ENCODE measurements around the gene RNMT.
"Not testable (repeated sequence)": the region's sequence is repeated elsewhere in the genome, so short reads cannot be mapped to it uniquely, and the experiment has no call there.

The RNMT gene

GRCh38 chr18:13726232-13726971 lies at the start of gene RNMT, which contains the start of gene FAM210A:
Gene RNMT (plus strand): TSS chr18:13726673. CDS start chr18:13731518, 4,845 bp downstream.
Gene FAM210A (minus strand): TSS chr18:13726558. CDS start chr18:13682077, 44,481 bp downstream.
- DNase-seq: peak; percentile 96

- not testable (repeated sequence) for DNase-seq
These were observed 49.1 kb upstream of the RNMT start for GRCh38 chr18:13677350-13677749.

- DNase-seq: no peak
These were observed 45.9 kb upstream of the RNMT start for GRCh38 chr18:13680612-13681011.

- no peak for DNase-seq
These were observed 44.8 kb upstream of the RNMT start for GRCh38 chr18:13681701-13682100.

- DNase-seq: no peak
These were observed 41.9 kb upstream of the RNMT start for GRCh38 chr18:13684546-13684945.

DNA sequence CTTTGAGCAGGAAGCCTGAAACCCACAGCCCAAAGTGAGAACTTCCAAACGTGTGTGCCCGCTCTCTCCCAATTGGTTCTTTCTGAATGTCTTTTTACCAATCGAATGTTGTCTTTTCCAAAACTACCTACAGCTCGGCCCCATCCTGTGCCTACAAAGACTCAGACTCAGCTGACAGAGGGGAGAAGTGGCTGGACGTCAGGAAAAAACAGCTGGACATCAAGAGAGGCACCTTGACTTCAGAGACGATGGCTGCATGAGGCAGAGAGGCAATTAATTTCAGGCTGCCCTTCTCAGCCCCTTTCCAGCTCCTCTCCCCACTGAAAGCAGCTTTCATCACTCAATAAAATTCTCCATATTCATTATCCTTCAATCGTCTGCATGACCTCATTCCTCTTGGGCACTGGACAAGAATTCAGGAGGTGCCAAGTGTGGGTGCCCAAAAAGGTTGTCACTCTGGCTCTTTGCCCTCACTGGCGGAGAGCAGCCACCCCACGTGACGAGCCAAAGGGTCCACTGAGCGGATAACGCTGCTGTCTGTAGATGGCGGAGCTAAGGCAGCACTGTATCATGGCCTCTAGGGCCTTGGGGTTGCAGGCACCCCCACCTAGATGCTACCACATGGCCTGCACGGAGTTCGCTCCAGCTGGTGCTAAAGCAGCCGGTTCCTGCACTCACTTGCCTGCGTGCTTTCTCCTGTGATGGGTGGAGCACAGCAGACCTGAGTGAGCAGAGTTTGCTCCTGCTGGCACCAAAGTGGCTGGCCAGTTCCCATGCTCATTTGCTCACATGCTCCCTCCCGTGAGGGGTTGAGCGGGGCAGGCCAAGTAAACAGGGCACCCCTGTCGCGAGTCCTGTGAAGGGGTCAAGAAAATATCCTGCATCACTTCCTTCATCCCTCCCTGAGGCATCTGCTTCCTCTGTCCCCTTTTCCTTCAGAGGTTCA lies 38.0 kb upstream of the RNMT start:
- no peak for DNase-seq

DNA sequence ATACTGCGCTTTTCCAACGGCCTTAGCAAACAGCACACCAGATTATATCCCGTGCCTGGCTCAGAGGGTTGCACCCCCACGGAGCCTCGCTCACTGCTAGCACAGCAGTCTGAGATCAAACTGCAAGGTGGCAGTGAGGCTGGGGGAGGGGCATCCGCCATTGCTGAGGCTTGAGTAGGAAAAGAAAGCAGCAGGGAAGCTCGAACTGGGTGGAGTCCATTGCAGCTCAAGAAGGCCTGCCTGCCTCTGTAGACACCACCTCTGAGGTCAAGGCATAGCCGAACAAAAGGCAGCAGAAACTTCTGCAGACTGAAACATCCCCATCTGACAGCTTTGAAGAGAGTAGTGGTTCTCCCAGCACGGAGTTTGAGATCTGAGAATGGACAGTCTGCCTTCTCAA lies 36.4 kb upstream of the RNMT start:
- DNase-seq: not testable (repeated sequence)

DNA sequence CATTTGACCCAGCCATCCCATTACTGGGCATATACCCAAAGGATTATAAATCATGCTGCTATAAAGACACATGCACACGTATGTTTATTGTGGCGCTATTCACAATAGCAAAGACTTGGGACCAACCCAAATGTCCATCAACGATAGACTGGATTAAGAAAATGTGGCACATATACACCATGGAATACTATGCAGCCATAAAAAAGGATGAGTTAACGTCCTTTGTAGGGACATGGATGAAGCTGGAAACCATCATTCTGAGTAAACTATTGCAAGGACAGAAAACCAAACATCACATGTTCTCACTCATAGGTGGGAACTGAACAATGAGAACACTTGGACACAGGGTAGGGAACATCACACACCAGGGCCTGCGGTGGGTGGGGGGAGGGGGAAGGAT lies 31.1 kb upstream of the RNMT start:
- not testable (repeated sequence) for DNase-seq

DNA sequence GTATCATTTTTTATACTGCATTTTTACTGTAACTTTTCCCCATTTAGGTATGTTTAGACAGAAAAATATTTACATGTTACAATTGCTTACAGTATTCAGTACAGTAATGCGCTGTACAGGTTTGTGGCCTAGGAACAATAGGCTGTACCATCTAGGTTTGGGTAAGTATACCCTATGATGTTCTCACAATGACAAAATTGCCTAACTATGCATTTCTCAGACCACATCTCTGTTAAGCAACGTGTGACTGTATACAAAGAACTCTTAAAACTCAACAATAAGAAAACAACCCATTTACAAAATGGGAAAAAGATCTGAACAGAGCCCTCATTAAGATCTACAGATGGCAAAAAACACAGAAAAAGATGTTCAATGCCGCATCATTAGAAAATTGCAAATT lies 29.5 kb upstream of the RNMT start:
- DNase-seq: no peak

GRCh38 chr18:13700153-13700552 lies 26.3 kb upstream of the RNMT start:
- DNase-seq: no peak

DNA sequence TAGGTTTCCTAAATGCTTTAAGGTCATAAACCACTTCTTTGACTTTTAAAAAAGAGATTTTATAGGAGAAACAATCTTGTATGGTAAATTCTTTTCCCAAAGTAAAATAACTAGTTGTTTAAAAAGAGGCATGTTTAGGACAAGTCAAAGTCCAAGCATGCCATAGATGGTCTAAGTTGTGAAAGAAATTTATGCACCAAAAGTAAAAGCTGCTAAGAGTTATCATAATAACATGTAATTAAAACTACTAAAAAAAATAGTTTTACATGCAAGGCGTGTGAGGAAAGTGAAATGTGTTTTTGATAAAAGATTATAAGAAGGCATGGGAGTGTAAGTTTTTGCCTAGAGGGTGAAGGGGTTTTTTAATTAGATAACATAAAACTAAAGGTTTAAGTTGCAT lies 22.6 kb upstream of the RNMT start:
- no peak for DNase-seq

- no peak for DNase-seq
These were observed 16.1 kb upstream of the RNMT start for GRCh38 chr18:13710414-13710831.

- no peak for DNase-seq
These were observed 13.9 kb upstream of the RNMT start for GRCh38 chr18:13712400-13713131.

GRCh38 chr18:13713455-13714055 lies 12.9 kb upstream of the RNMT start:
- DNase-seq: no peak

DNA sequence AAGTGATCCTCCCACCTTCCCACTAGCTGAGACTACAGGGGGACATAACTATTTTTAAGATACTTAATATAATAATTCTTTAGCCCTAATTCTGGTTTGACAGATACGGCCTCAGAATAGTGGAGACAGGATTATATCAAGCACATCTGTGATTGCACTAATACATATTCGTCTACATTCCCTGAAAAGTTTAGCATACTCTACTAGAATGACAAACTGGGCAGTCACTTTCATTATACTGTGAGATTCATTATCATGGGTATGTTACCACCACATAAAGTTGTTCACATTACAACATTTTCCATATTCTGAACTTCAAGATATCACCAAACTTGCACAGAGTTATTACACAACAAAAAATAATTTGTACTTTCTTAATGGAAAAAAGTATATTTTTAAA lies 11.1 kb upstream of the RNMT start:
- no peak for DNase-seq

DNA sequence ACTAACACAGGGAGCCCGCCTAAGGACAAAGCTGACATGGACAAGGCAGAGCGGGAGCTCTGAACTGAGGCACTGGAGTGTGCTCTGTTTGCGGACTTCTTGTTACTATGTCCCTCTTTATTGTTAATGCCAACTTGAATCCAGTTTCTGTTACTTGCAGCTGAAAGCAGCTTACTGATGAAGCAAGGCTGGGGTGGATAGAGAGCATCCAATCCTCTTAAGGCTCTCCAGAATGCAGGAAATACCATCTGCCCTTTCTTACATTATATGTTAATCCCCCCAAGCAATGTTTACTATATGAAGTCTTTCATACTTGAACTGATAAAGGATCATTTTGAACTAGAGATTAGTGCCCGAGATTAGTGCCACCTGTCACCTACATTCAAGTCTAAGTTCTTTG lies 9.6 kb upstream of the RNMT start:
- DNase-seq: no peak

GRCh38 chr18:13720123-13720522 lies 6.3 kb upstream of the RNMT start:
- no peak for DNase-seq

- DNase-seq: no peak
These were observed 5.6 kb upstream of the RNMT start for GRCh38 chr18:13720847-13721246.

DNA sequence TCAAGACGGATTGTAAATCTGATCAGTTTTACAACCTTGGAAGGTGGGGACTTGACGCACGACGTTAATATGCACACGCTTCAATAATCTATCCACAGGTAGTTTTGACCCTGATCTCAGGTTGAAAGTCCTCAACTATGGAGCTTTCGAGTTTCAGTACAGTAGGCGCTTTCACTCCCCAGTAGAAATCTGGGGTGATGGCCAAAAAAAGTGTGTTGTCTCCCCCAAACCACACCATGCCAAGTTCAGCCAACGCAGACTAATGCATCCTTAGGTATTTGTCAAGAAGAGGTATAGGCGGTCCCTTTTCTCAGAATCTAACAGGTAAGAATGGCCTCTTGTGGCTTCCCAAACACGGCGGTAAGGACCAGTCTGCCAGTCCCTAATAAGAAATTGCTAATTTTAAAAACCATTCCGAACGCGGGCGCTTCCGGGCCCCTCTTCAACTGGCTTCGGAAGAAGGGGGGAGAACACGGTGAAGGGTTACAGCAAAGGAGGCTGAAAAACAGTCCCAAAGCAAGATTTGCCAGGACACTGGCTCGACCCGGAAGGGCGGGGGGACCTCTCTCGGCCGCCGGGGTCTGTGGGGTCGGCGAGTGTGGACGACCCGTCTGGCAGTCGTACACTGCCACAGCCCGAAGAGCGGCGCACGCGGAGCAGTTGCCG lies 774 bp upstream of the RNMT start:
- no peak for DNase-seq

DNA sequence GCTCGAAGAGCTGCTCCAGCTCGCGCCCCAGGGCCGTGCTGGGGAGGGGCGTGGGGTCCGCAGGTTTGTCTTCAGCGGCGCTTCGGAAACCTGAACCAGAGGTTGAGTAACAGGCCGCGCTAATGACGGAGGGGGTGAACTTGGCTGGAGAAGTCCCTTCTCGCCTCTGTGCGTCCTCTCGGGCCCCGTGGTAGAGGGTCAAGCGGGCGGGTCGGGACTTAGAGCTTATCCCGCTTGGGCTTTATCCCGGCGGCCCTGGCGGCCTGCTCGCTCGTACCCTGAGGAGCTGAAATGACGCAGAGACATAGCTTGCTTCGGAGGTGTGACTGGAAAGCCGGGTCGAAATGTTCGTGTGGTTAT lies 479 bp downstream of the RNMT start:
- DNase-seq: no peak

DNA sequence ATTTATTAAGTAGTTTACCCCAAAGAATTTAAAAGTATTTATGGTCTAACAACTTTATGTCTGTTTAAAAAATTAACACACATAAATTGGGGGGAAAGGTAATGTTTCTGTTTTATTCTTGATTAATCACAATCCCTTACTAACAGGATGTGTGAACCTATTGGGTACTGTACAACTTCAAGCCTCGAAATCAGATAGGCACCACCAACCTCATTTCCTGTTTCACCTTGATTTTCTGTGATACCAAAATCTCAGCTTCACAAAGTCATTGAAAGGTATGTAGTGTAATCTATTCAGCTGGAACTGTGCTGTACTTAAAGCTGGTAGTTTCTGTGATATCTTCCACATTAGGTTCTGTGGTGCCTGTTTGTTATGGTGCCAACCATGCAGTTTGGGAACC lies 4.0 kb downstream of the RNMT start:
- DNase-seq: no peak

GRCh38 chr18:13735681-13736080 lies 9.2 kb downstream of the RNMT start:
- no peak for DNase-seq

Measured in right forelimb (tissue), 1 donor.